DMS79 (cell line): Measurements from ENCODE around the gene KAZN.

Experiments used
- DNase-seq: peaks from one replicate; lab custom pipeline; 2025; lab: John Stamatoyannopoulos, UW

The KAZN gene

DNA sequence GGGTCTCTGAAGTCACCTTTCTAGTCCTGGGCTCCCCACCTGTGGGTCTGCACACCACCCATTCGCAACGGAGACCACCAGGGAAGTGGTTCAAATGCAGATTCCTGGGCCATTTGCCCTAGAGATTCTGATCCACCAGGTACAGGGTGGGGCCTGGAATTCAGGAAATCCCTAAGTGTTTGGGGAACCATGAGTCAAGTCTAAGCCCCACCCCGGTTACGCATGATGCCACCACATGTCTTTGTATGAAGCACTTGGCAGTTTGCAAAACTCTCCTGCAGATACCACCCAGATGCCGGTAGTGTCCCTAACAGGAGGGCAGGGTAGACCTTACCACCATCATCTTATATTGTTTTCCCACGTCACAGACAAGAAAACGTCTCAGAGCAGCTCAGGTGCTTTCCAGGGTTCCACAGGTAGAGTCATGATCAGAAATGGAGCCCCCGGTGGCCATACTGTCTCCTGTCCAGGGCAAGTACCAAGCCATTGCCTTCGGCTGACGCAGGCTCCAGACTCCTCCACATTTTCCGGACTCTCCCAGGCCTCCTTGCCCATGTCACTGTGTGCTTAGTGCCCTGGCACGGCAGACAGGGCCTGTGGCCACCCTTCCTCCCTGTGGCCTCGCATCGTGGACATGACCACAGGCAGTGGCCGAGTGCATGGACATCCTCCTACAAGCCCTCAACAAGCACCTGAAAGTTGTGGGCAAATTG lies 465.9 kb downstream of the KAZN start:
- no peak for DNase-seq

DNA sequence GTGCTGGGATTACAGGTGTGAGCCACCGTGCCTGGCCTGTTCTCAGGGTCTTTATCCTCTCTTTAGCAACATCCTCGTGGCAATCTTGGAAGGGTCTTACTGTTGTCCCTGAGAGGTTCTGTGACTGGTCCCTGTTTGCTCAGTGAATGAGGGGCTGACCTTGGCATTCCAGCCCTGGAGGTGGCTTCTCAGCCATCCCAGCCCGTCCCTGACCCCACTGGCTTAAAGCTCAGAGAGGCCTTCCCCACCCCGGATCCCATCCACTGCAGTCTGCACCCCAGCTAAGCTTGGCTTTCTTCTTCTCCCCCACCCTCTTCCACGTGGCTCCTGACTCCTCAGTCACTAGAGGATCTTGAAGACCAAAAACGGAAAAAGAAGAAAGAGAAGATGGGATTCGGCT lies 466.8 kb downstream of the KAZN start:
- no peak for DNase-seq

DNA sequence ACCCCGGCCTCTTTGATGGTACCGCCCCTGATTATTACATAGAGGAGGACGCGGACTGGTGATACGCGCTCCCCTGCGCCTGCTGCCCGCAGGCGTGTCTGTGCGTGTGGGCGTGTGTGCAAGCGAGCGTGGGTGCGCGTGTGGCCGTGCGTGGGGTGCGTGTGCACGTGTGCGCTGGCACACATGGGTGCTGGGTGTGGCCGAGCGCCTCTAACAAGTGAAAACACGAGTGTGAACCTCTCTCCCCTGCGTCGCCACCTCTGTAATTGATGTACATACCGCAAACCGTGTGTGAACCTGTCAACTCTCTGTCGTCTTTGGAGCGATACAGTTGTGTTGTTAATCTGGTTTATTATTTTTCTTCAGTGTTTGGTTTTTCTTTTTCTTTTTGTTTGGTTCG lies 467.3 kb downstream of the KAZN start:
- no peak for DNase-seq

DNA sequence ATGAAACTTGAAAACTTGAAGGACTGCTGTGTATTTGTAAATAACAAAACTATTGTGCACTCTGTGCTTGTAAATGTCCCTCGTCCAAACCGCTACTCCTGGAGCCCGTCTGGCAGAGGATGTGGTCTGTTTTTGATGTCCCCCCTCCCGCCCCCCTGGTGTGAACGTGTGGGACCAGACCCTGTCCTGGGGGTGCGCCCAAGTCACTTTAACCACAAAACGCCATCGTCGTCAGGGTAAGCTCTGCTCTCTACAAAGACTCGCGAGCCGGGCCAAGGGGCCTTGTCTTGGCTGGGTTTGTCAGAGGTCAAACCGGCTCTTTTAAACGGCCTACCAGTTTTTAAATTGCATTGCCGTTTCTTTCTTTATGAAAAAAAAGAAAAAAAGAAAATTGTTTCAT lies 467.7 kb downstream of the KAZN start:
- no peak for DNase-seq

DNA sequence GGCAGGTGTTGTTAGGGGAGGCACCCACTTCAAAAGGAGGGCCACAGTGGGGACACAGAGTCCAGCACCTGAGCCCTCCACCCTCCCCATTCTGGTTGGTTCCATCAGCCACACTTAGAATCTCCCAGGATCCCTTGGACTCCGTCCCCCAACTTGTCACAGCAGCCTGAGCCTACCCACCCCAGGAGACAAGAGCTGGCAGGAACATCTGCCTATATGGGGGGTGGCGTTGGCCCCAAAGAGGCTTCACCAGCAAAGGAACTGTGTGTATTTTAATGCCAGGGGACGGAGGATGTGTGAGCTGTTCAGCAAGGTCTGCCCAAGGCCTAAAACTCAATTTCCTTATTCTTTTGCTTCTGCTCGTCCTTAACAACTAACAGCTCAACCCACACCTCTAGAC lies 468.7 kb downstream of the KAZN start:
- DNase-seq, result no peak

DNA sequence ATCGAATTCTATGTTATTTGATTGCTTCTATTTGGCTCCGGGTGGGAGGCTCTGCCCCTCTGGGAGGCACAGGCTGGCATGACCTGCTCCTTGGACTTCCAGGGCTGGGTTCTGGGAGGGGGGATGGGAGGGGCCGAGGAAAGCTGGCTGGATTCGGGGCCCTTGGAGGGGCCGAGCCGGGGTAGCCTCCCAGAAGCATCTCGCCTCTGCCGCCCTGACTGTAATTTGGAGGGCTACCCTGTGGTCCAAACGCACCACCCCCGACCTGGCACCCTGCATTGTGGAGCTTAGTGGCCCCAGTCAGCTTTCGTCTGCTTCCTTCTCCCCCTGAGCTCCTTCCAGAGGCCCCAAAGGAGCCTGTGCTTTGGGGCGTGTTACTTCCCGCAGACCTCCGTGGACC lies 469.7 kb downstream of the KAZN start:
- DNase-seq, result no peak

DNA sequence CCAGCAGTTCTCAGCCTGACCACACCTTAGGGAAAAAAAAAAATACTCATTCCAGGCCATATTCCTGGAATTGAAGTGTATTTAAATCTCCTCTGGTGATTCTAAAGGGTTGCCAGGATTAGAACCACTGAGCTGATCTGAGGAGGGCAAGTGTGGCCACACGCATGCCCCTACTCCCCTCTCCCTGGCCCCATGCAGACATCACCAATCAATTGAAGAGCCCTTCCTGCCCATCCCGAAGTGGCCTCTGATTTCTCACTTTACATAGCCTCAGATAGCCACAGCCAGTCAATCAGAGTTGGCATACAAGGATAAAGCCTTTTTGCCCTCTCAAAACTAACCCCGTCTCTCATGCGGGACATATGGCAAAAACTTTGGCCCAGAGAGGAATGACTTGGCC lies 470.5 kb downstream of the KAZN start:
- DNase-seq, result no peak

DNA sequence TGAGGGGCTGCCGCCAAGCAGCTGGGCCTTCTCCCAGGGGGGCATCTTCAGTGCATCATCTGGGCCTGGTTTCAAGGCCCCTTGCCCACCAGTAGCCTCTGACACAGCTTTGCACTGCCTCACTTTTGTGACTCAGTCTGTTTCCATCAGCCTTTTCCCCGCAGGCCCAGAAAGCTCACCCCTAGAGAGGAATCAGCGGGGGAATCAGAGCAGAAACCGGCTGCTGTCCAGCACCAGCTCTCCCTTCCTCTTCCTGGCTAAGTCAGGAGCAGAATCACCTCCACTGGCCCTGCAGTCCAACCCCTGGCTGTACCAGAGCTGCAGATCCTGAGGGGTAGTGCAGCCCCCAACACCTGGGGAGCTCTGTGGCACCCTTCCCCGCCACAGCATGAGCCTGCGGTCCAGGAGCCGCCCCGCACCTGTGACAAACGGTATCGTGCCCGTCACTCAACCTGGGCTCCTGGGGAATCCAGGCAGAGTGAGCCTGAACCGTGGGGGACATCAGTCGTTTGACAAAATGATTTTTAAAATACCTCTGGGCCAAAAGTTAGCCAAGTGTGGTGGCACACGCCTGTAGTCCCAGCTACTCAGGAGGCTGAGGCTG lies 471.8 kb downstream of the KAZN start:
- DNase-seq, result no peak

DNA sequence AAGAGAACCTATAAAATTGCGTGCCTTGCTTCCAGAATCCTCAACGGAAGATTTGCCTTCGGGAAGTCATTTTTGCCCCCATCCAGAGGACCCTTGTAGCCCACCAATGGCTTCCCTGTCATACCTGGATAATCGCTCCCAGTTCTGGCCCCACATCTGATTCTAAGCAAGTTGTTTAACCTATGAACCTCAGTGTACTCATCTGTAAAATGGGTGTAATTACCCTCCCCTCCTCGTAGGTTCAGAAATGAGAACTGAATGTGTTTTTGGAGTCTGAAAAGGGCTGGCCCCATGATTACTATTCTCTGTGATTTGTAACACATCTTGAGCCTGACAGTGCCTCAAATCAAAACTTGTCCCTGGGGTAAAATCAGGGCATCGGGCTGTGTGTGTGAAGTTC lies 473.5 kb downstream of the KAZN start:
- no peak for DNase-seq

DNA sequence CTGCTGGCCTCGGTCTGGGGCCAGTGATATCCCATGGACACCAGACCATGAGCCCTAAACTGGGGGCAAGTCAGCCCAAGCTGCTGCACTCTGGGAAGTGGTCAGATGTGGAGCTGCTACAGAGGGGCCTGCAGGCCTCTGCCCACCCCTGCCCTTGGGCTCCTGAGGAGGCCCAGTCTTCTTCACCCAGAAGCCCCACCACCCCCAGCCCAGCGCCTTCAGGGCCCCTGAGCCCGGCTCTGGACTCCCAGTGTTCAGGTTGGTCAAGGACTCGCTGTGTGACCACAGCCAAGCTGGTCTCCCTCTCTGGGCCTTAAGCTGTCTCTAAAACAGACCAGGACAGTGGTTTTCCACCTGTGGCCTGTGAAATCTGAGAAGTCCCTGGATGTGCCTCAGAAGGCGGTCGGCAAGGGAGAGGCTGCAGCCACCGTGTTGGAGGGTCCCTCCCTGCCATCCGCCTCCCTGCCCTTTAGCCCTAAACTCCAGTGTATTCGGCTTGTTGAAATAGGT lies 475.4 kb downstream of the KAZN start:
- no peak for DNase-seq

DNA sequence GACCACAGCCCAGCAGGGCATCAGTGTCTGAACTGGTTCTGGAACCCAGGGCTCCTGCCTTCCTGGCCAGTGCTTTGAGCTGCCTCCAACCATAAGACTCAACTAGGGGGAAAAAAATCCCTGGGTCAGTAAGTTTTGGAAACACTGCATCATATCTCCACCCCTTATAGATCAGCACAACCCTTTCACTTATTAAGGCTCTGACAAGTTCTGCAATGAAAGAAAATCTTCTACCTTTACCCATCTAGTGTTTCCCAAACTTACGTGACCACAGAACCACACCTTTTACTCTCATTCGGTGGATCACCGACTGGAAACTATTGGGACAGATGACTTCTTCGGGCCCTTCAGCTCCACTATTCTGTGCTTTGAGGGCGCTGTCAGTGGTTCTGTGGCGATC lies 476.7 kb downstream of the KAZN start:
- no peak for DNase-seq

DNA sequence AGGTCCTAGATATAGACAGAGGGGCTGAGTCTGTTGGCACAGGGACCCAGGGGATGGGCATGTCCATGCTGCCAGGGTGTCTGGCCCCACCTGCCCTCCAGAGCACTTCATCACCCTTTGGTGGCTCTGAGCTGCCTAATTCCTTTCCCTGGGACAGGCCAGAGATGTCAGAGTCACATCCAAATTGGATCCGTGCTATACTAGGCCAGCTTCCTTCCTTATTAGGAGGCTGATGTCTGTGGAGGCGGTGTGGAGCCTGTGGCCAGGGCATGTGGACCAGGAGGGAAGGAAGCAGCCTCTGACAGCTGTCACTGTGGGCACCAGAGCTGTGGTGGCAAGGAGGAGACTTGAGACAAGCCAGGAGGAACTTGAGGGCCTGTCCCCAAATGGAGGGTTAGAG lies 477.3 kb downstream of the KAZN start:
- DNase-seq, result no peak

DNA sequence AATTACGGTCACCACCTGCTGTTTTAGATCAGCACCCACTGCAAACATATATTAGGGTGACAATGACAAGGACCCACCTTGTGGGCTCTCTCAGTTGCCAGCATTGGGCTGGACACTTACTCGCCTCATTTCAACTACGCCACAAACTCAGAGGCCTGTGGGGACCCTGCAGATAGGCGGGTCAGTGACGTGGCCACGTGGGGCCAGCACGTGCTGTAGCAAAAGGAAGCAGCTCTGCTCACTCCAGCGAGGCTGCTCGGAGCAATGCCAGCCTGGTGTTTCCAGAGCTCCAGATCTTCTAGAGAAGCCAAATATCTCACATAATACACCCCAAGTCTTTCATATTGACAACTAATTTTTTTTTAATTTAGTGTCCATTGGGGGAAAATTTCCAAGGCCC lies 478.3 kb downstream of the KAZN start:
- DNase-seq, result no peak

DNA sequence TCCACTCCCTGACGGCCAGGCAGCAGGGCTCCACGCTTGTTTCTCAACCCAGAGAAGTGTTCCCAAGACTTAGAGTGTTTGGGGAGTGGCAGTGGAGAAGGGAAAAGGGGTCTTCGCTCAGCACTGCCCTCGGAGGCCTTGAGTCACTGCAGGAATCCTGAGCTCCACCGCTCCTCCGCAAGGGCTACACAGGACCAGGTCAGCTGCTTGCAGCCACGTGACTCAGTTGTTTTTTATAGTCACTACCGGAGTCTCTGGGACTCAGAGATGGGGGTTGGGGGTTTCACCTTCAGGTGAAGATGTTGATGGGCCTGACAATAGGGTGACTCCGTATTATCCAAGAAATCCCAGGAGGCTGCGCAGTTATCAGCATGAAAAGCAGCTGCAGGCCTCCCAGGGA lies 478.9 kb downstream of the KAZN start:
- no peak for DNase-seq

DNA sequence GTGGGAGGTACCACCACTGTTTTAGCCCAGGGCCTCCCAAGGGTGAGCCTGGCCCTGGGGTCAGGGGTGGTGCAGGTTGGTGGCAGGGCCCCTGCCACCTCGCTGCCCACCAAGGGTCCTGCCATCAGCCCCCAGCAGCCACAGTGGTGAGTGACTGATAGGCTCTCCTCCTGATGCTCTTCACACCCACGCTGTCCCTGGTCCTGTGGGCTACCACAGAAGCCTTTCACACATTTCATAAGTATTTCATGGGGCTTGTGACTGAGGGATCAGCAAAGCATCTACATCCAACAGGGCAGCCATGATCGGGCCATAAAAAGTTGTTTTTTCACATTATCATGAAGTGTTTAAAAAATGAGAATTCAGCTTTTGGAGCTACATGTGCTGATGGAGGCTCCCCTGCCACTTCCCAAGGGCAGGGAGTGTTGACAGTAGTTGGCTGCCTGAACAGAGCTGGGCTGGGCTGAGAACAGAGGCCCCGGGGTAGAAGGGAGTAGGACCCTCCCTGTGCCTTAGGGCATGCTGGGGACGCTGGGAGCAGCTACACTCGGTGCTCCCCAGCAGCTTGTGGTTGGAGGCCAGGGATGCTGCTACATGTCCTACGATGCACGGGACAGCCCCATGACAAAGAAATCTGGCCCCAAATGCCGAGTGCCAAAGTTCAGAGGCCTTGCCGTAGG lies 482.0 kb downstream of the KAZN start:
- DNase-seq, result no peak

DNA sequence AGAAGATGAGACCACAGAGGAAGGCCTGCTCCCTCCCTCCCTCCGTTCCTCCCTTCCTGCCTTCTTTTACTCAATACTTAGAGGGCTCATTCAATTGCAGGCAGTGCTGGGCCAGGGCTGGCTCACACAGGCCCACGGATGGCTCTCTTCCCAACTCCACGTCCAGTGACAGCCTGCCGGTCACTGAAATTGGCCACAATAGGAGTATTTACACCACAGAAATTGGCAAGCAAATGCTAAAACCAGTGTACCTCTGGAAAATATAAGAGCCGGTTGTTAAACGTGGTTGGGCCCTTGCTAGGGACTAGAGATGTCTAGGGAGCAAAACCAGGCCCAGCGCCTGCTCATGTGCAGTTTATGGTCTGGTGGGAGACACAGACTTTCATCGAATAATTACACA lies 482.6 kb downstream of the KAZN start:
- no peak for DNase-seq

DNA sequence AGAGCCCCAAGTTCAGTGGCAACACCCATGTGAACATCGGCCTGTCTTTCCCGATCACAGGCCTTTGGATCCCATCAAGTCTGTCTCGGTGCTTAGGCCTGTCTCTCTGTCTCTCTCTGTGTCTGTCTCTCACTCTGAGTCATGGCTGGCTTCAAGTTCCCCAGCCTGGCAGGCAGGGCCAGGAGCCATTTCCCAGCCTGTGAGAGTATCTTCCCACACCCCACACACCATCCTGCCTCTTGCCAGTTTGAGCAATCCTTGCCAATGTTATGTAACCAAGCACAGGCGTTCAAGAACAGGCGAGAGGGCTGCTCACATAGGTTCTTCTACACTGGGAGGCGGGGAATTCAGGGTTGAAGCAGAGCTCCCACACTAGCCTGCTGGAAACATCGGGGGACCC lies 485.1 kb downstream of the KAZN start:
- no peak for DNase-seq

DNA sequence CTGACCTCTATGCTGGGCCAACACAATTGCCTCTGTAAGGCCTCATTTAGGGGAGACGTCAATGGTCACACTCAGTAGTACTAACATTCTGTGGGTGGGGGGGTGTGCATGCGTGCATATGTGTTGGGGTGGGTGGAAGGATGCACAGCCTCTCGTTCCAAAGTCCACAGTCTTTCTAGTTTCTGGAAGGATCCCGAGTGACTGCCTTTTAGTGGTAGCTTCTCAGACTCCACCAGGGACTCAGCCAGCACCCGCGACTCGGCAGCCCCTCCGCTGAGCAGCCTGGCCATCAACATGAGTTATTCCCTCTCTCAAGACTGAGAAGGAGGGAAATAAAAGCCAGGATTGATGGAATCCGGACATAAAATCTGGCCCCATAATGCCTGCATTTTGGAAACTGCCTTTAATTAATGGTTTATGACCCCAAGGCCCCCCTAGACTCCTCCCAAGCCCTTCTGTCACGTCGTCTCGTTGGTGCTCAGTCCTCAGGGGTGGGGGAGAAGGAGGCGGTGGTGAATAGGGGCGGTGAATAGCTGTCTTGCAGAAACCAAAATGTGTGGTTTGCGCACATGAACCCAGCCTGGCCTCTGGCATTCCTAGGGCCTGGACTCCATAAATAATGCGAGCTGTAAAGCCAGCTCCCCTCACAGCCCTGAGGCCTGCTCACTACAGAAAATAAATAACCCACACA lies 489.9 kb downstream of the KAZN start:
- DNase-seq, result no peak

DNA sequence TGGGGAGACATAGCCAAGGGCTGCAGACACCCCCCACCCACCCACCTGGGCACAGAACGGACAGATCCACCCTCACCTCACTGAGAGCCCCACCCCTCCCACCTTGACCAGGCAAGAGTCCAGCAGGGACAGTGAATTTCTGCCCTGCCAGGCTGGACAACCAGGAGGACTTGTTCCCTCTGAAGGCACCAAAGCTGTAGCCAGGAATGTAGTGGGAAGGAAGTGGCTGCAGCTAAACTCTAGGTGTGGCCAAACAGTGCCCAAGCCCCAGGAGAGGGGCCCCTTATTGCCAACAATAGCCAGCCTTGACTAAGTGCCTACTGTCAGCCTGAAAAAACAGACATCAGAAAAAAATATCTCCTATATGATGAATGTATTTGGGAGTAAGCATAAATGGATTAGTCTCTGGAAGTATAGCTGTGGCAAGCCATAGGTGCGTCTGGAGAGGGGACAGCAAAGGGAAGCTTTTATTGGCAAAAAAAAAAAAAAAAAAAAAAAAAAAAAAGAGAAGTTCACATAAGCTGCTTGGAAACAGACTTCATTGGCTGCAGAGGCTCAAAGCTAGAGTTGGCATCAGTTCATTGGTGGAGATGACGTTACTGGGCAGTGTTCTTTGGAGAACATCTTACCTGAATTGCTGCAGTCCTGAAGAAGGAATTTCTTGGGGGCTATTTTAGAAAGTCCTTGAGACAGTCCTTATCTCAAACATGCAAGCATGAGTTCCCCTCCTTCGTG lies 490.9 kb downstream of the KAZN start:
- no peak for DNase-seq

DNA sequence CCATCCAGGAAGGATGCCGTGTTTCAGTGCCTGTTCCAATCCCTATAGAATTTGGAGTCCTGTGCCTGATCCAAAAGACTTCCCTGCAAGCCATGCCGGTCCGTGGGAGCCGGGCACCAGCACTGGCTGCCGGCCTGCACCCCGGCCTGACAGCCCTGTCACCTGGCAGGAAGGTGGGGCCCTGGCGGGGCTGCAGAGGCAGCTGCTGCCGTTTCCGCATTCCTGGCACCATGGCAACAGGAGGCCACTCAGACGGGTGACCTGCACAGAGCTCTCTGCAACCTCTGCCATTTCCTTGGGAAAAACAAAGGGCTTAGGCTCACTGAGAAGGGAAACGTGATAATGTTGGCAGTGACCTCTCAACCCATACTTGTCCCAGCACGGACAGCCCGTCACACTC lies 491.9 kb downstream of the KAZN start:
- peak; percentile 90 for DNase-seq

DNA sequence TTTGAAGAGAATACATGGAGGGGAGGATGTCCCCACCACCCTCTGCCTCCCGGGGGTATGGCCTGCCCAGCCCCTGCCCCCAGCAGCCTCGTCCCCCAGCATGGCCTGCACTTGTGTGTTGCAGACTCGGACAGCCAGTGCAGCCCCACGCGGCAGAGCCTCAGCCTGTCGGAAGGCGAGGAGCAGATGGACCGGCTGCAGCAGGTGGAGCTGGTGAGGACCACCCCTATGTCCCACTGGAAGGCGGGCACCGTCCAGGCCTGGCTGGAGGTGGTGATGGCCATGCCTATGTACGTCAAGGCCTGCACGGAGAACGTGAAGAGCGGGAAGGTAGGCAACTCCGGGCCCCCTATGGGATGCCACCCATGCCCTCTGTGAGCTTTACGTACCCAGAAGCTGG lies 495.6 kb downstream of the KAZN start:
- DNase-seq, result no peak
